HG02981 (cell line): ENCODE data around the gene YPEL5.
"Not testable (repeated sequence)": the region's sequence is repeated elsewhere in the genome, so short reads cannot be mapped to it uniquely, and the experiment has no call there.

Source experiments
- ATAC-seq: cut with Tn5 transposase; IDR thresholded peaks from one replicate; pipeline ENCODE4 v1.9.1; 2021; ENCODE audit warnings: mild to moderate bottlenecking, moderate library complexity; ENCODE audit not compliant: unreplicated experiment

YPEL5 gene

GRCh38 chr2:30146337-30147195 is at the start of gene YPEL5:
YPEL5 (plus strand) TSS chr2:30147007; CDS start chr2:30156652, 9,645 bp downstream.
- ATAC-seq: peak; percentile 91

- no peak for ATAC-seq
Measured at GRCh38 chr2:30098266-30099005, 48.4 kb upstream of the YPEL5 start.

- not testable (repeated sequence) for ATAC-seq
Measured at GRCh38 chr2:30099366-30099765, 47.4 kb upstream of the YPEL5 start.

- ATAC-seq: not testable (repeated sequence)
Measured at GRCh38 chr2:30100691-30101090, 46.1 kb upstream of the YPEL5 start.

- no peak for ATAC-seq
Measured at GRCh38 chr2:30104307-30104706, 42.5 kb upstream of the YPEL5 start.

GRCh38 chr2:30105556-30105955 is 41.3 kb upstream of the YPEL5 start:
- no peak for ATAC-seq

GRCh38 chr2:30106543-30106942 is 40.3 kb upstream of the YPEL5 start:
- ATAC-seq: no peak

- ATAC-seq: no peak
Measured at GRCh38 chr2:30108192-30108591, 38.6 kb upstream of the YPEL5 start.

- ATAC-seq: no peak
Measured at GRCh38 chr2:30108851-30109250, 38.0 kb upstream of the YPEL5 start.

GRCh38 chr2:30109856-30110255 is 37.0 kb upstream of the YPEL5 start:
- ATAC-seq: no peak

GRCh38 chr2:30110773-30111172 is 36.0 kb upstream of the YPEL5 start:
- no peak for ATAC-seq

GRCh38 chr2:30111186-30111585 is 35.6 kb upstream of the YPEL5 start:
- ATAC-seq: not testable (repeated sequence)

GRCh38 chr2:30112561-30112960 is 34.2 kb upstream of the YPEL5 start:
- no peak for ATAC-seq

GRCh38 chr2:30113617-30114293 is 33.1 kb upstream of the YPEL5 start:
- no peak for ATAC-seq

GRCh38 chr2:30115141-30115980 is 31.4 kb upstream of the YPEL5 start:
- no peak for ATAC-seq

GRCh38 chr2:30115981-30116285 is 30.9 kb upstream of the YPEL5 start:
- no peak for ATAC-seq

- ATAC-seq: no peak
Measured at GRCh38 chr2:30122362-30122761, 24.4 kb upstream of the YPEL5 start.

- no peak for ATAC-seq
Measured at GRCh38 chr2:30127016-30127893, 19.6 kb upstream of the YPEL5 start.

- no peak for ATAC-seq
Measured at GRCh38 chr2:30134582-30134981, 12.2 kb upstream of the YPEL5 start.

- ATAC-seq: no peak
Measured at GRCh38 chr2:30135541-30135940, 11.3 kb upstream of the YPEL5 start.
